ENCODE results near the gene ZNF362.

GRCh38 chr1:33265780-33266605 lies 9.7 kb downstream of the ZNF362 start:
- TF ChIP-seq CTCF (IDR thresholded peaks at IDR 0.05; ENCODE audit: poor library complexity) (no peak), EZH2 (IDR thresholded peaks at IDR 0.05; ENCODE audit: borderline replicate concordance) (no peak)

All from hepatocyte (in vitro differentiated cells).